ENCODE results near the gene TMEFF1.

DNA sequence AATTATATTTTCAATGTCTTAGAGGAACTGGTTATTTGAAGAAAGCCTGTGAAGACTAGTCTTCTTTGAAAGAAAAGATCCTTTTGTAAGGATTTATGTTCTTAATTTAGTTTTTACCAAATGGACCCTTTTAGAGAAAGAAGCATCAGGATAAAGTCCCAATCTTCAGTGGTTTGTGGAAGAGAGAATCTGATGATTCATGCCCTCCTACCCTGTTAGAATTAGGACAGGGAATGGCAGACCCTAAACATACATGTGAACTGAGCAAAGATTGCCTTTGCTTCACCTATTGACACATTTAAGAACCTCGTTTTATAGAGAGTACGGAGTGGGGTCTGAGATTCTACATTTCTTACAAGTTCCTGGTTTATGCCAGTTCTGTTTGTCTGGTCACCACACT, 20.1 kb upstream of the TMEFF1 start:
- TF ChIP-seq CTCF (conservative IDR thresholded peaks at IDR 0.05) (no peak), ZFX (IDR thresholded peaks at IDR 0.05) (no peak)

Measured in C4-2B (cell line).